Hepatocyte (in vitro differentiated cells): ENCODE data around the gene WNT5B.

Experiments used
- EZH2 ChIP-seq: fragments of 200-600 bp; sonication (generic); IDR thresholded peaks from 2 replicates; pipeline ENCODE4 v1.6.1; 2016; ENCODE audit warnings: antibody characterized with exemption, mild to moderate bottlenecking, borderline replicate concordance
- EZH2phosphoT487 ChIP-seq: fragments of 200-600 bp; sonication (generic); IDR thresholded peaks from one replicate; pipeline ENCODE4 v1.6.1; 2018; ENCODE audit warnings: antibody characterized with exemption, mild to moderate bottlenecking, low read depth, moderate library complexity; ENCODE audit not compliant: unreplicated experiment, severe bottlenecking
- TF ChIP-seq, protein P1 (sequence below): fragments of 200-600 bp; sonication (generic); IDR thresholded peaks from 2 replicates; pipeline ENCODE4 v1.5.1; 2016; ENCODE audit warnings: antibody characterized with exemption, mild to moderate bottlenecking; ENCODE audit not compliant: poor library complexity

GRCh38 chr12:1580526-1580925 lies 48.5 kb upstream of the WNT5B start:
- TF ChIP-seq, protein P1, sequence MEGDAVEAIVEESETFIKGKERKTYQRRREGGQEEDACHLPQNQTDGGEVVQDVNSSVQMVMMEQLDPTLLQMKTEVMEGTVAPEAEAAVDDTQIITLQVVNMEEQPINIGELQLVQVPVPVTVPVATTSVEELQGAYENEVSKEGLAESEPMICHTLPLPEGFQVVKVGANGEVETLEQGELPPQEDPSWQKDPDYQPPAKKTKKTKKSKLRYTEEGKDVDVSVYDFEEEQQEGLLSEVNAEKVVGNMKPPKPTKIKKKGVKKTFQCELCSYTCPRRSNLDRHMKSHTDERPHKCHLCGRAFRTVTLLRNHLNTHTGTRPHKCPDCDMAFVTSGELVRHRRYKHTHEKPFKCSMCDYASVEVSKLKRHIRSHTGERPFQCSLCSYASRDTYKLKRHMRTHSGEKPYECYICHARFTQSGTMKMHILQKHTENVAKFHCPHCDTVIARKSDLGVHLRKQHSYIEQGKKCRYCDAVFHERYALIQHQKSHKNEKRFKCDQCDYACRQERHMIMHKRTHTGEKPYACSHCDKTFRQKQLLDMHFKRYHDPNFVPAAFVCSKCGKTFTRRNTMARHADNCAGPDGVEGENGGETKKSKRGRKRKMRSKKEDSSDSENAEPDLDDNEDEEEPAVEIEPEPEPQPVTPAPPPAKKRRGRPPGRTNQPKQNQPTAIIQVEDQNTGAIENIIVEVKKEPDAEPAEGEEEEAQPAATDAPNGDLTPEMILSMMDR = no peak
- no peak for TF ChIP-seq EZH2
- TF ChIP-seq EZH2phosphoT487 = no peak
